Left renal pelvis (tissue), 4 donors: ENCODE results near the gene MTNR1A. TPM values are rescaled to one million over a fixed set of nuclear protein-coding genes. Genes with fewer than 3 reads are reported as not detected.

ENCODE experiments used
- DNase-seq, 4 donors: peaks; one replicate each; pipeline ENCODE4 v3.0.0-alpha.2; 2013; ENCODE audit warnings: low read depth in 4 of 4, low spot score in 3 of 4
- polyA plus RNA-seq, 4 donors: library from polyadenylated mRNA; unstranded; fragments of 120-200 nt; gene quantifications; one replicate each; pipeline ENCODE4 v1.2.1, GENCODE V29; 2013; ENCODE audit not compliant: insufficient read length in 4 of 4

MTNR1A gene
- polyA plus RNA-seq, 4 donors: 0.10 to 2.1 (median 1.6) TPM

- no peak for DNase-seq
These were observed 55.9 kb downstream of the MTNR1A start for GRCh38 chr4:186499467-186499866.

GRCh38 chr4:186497043-186497442 is 58.3 kb downstream of the MTNR1A start:
- no peak for DNase-seq

DNA sequence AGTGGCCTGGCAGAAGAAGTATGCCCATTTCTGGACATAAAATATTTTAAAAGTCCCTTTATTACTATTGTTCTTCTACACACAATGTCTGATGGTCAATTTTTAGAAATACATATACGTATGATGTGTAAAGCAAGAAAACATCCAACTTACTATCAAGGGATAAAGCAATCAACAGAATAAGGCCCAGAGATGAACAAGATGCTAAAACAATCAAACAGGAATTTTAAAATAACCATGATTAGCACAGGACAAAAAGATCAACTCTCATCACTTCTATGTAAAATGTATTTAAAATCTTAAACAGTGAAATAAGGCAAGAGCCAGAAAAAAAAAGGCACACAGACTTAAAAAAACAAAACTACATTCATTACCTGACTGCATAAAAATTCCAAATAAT is 60.9 kb downstream of the MTNR1A start:
- no peak for DNase-seq

DNA sequence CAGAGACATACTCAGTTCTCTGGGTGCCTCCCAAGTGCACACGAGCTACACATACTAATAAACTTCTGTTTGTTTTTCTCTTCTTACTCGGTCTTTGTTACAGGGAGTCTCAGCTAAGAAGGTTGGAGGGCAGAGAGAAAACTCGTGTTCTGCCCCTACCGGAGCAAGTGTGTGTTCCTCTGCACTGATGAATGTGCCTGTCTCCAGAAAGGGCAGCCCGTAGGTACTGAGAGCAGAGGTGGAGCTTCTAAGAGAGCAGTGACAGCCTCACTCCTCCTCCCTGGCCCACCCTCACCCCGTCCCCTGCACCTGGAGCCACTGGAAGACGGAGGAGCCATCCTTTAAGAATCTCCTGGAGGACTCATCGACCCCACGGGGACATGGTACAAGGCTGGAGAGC is 67.6 kb downstream of the MTNR1A start:
- DNase-seq: no peak

DNA sequence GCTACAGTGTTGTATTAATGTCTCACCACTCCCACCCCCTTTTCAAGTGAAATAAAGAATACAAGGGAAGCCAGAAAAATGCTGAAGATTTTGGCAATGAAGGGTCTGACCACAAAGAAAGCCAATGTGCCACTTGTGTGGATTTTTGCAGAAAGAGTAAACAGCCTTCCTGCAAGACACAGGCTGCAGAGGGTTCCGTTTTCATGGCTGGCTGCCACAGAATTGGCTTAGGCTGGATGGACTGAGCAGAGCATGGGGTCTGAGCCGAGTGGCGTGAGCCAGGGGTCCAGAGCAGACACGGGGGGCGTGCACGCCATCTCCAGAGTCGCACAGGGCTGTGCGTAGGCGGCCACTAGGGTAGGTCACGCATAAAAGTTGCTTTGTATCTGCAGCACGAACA is 69.2 kb downstream of the MTNR1A start:
- DNase-seq: no peak

DNA sequence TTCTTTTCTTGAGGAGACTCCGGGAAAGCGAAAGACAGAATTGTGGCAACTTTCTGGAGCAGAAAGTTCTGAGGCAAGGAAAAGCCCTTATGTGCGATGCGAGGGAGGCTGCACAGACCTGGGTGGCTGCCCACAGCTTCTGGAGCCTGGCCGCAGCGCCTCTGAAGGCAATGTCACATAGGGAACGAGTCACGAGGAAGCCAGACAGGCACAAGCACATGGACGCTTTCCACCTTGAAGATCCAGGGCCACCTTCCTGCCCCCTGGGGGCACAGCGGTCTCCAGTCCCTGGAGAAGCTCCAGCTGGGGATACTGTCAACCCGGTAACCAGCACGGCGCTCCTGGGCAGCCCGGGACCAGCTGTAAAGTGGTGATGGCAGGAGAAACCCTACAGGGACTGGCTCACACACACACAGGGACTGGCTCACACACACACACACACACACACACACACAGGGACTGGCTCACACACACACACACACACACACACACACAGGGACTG is 69.8 kb downstream of the MTNR1A start:
- DNase-seq: no peak

- no peak for DNase-seq
These were observed 70.2 kb downstream of the MTNR1A start for GRCh38 chr4:186485150-186485549.

- DNase-seq: no peak
These were observed 71.7 kb downstream of the MTNR1A start for GRCh38 chr4:186483656-186484055.

Other genes with a start within 250 kb of the MTNR1A start
- gene FAT1, start 168.3 kb upstream of the MTNR1A start, polyA plus RNA-seq: 100 to 1,000 TPM in 3 of 4 donors, 10 to 100 TPM in 1; 84.3 to 242 (median 235) TPM